H1 (cell line): ENCODE data around the gene APOL2. TPM values are rescaled to one million over a fixed set of nuclear protein-coding genes. Genes with fewer than 3 reads are reported as not detected.

Experiments used
- CTCF ChIA-PET: fragments of 300-600 bp; sonication (Branson Sonifier 250); formaldehyde crosslinking; loops from one replicate; lab custom pipeline; 2021; ENCODE audit not compliant: partially characterized antibody; lab: Charles Lee
- POLR2A ChIA-PET: fragments of 300-600 bp; sonication (Branson Sonifier 250); formaldehyde crosslinking; loops from one replicate; lab custom pipeline; 2021; ENCODE audit warnings: inconsistent platforms; ENCODE audit not compliant: partially characterized antibody; lab: Charles Lee
- DNase-seq, 2 experiments: peaks; one replicate each; pipeline versions ENCODE4 v3.0.0 to v3.0.0-alpha.2; 2010 to 2022; ENCODE audit warnings: low spot score in 2 of 2, low read depth in 1 of 2, mixed read lengths in 1 of 2
- FAIRE-seq: peaks from 2 replicates; lab custom pipeline; 2011; peaks lifted over from hg19 to GRCh38; lab: Jason Lieb, UNC
- H2AFZ ChIP-seq: 2 replicates; pipeline ENCODE4 v1.8.1; 2012; ENCODE audit warnings: low read length, inconsistent platforms
- H2AK5ac ChIP-seq: 2 replicates; pipeline ENCODE4 v1.6.1; 2013; ENCODE audit warnings: low read depth, low read length
- H2BK120ac ChIP-seq: replicated peaks from 2 replicates; pipeline ENCODE3; 2013; ENCODE audit warnings: low read depth, low read length, inconsistent platforms
- H2BK12ac ChIP-seq: 2 replicates; pipeline ENCODE4 v1.6.1; 2013; ENCODE audit warnings: low read depth, low read length
- H2BK15ac ChIP-seq: 2 replicates; pipeline ENCODE4 v1.6.1; 2013; ENCODE audit warnings: low read length
- H2BK20ac ChIP-seq: 2 replicates; pipeline ENCODE4 v1.6.1; 2013; ENCODE audit warnings: low read length
- H2BK5ac ChIP-seq: 2 replicates; pipeline ENCODE4 v1.6.1; 2013; ENCODE audit warnings: low read depth, low read length
- H3K14ac ChIP-seq: 2 replicates; pipeline ENCODE4 v1.6.1; 2013; ENCODE audit warnings: inconsistent platforms; ENCODE audit not compliant: insufficient read length
- H3K18ac ChIP-seq: 2 replicates; pipeline ENCODE4 v1.6.1; 2013; ENCODE audit warnings: low read length; ENCODE audit errors: extremely low read depth
- H3K23ac ChIP-seq: 2 replicates; pipeline ENCODE4 v1.6.1; 2013; ENCODE audit warnings: inconsistent platforms; ENCODE audit not compliant: insufficient read length
- H3K23me2 ChIP-seq: 2 replicates; pipeline ENCODE4 v1.6.1; 2013; ENCODE audit warnings: low read depth, low read length
- H3K27ac ChIP-seq: 2 replicates; pipeline ENCODE4 v1.6.1; 2011; ENCODE audit warnings: low read depth, low read length, inconsistent platforms
- H3K27me3 ChIP-seq, 4 experiments: replicated peaks in 1 of 4; 1 replicate in 1 of 4; 2 replicates in 3 of 4; pipeline versions ENCODE4 v1.6.1 to v1.8.1; 2011 to 2013; ENCODE audit warnings: low read length in 3 of 4, mild to moderate bottlenecking in 3 of 4, inconsistent platforms in 2 of 4, mixed read lengths in 2 of 4, moderate library complexity in 1 of 4; ENCODE audit not compliant: control insufficient read depth in 3 of 4, insufficient read depth in 3 of 4; ENCODE audit errors: extremely low read depth in 1 of 4
- H3K36me3 ChIP-seq, 4 experiments: 2 replicates each; pipeline versions ENCODE4 v1.6.1 to v1.8.1; 2011 to 2013; ENCODE audit warnings: mild to moderate bottlenecking in 4 of 4, low read length in 3 of 4, moderate library complexity in 2 of 4, control low read depth in 1 of 4, inconsistent platforms in 1 of 4; ENCODE audit not compliant: insufficient read depth in 4 of 4, control insufficient read depth in 2 of 4
- H3K4ac ChIP-seq: replicated peaks from 2 replicates; pipeline ENCODE3; 2013; ENCODE audit warnings: low read length, low read depth, mixed read lengths, inconsistent platforms; ENCODE audit not compliant: insufficient read length
- H3K4me1 ChIP-seq, 4 experiments: replicated peaks in 1 of 4; 1 replicate in 1 of 4; 2 replicates in 3 of 4; pipeline versions ENCODE4 v1.6.1 to v1.8.1; 2011 to 2013; ENCODE audit warnings: low read length in 3 of 4, inconsistent platforms in 2 of 4, mixed read lengths in 1 of 4; ENCODE audit not compliant: insufficient read depth in 4 of 4, control insufficient read depth in 3 of 4
- H3K4me2 ChIP-seq, 2 experiments: 2 replicates each; pipeline versions ENCODE4 v1.6.1 to v1.8.1; 2011 to 2013; ENCODE audit warnings: low read depth in 2 of 2, low read length in 2 of 2, control low read depth in 1 of 2, inconsistent platforms in 1 of 2, mild to moderate bottlenecking in 1 of 2; ENCODE audit not compliant: insufficient read depth in 1 of 2
- H3K4me3 ChIP-seq, 4 experiments: fragments of 200-600, 300-600 bp in 1 of 4; sonication (generic), shearing (Covaris generic), sonication (Bioruptor Twin) in 1 of 4; 2 replicates each; pipeline versions ENCODE4 v1.5.1 to v1.8.1; 2011 to 2016; ENCODE audit warnings: low read length in 4 of 4, low read depth in 3 of 4, control low read depth in 2 of 4, inconsistent platforms in 2 of 4, mild to moderate bottlenecking in 2 of 4, mixed read lengths in 1 of 4, moderate library complexity in 1 of 4; ENCODE audit not compliant: insufficient read depth in 2 of 4; ENCODE audit errors: extremely low read depth in 1 of 4
- H3K56ac ChIP-seq: replicated peaks from 2 replicates; pipeline ENCODE3; 2013; ENCODE audit warnings: low read depth, mild to moderate bottlenecking, mixed read lengths, low read length, inconsistent platforms; ENCODE audit not compliant: insufficient read length
- H3K79me1 ChIP-seq: 2 replicates; pipeline ENCODE4 v1.6.1; 2013; ENCODE audit warnings: low read depth, low read length, control low read depth
- H3K79me2 ChIP-seq, 2 experiments: 2 replicates each; pipeline versions ENCODE4 v1.6.1 to v1.8.1; 2012 to 2013; ENCODE audit warnings: low read length in 2 of 2, mild to moderate bottlenecking in 2 of 2, inconsistent platforms in 1 of 2; ENCODE audit not compliant: insufficient read depth in 2 of 2, control insufficient read depth in 1 of 2
- H3K9ac ChIP-seq, 4 experiments: replicated peaks in 1 of 4; 1 replicate in 1 of 4; 2 replicates in 3 of 4; pipeline versions ENCODE4 v1.6.1 to v1.8.1; 2011 to 2013; ENCODE audit warnings: low read depth in 3 of 4, low read length in 3 of 4, control low read depth in 2 of 4, mild to moderate bottlenecking in 2 of 4, moderate library complexity in 2 of 4, inconsistent platforms in 1 of 4; ENCODE audit errors: extremely low read depth in 1 of 4
- H3K9me3 ChIP-seq, 2 experiments: 2 replicates each; pipeline versions ENCODE4 v1.6.1 to v1.8.1; 2012 to 2013; ENCODE audit warnings: mild to moderate bottlenecking in 2 of 2, moderate library complexity in 2 of 2, control low read depth in 1 of 2, inconsistent platforms in 1 of 2, low read depth in 1 of 2, low read length in 1 of 2, mixed read lengths in 1 of 2; ENCODE audit not compliant: insufficient read depth in 2 of 2
- H4K20me1 ChIP-seq, 2 experiments: replicated peaks in 1 of 2; 2 replicates each; pipeline versions ENCODE3 to v1.8.1; 2011 to 2013; ENCODE audit warnings: inconsistent platforms in 2 of 2, low read length in 2 of 2, mild to moderate bottlenecking in 1 of 2; ENCODE audit not compliant: insufficient read depth in 2 of 2, control insufficient read depth in 1 of 2
- H4K5ac ChIP-seq: 2 replicates; pipeline ENCODE4 v1.6.1; 2013; ENCODE audit warnings: low read length, low read depth, mixed read lengths, inconsistent platforms; ENCODE audit not compliant: insufficient read length
- H4K8ac ChIP-seq: 2 replicates; pipeline ENCODE4 v1.8.0; 2013; ENCODE audit warnings: mild to moderate bottlenecking, moderate library complexity, low read length, inconsistent platforms; ENCODE audit not compliant: insufficient read depth; ENCODE audit errors: extremely low read depth
- H4K91ac ChIP-seq: replicated peaks from 2 replicates; pipeline ENCODE3; 2013; ENCODE audit warnings: low read length, mixed read lengths, inconsistent platforms; ENCODE audit not compliant: insufficient read length
- EP300 ChIP-seq, 2 experiments: IDR thresholded peaks; 1 replicate in 1 of 2; 2 replicates in 1 of 2; pipeline ENCODE4 v1.6.1; 2011 to 2012; ENCODE audit warnings: low read depth in 2 of 2, low read length in 2 of 2, mild to moderate bottlenecking in 2 of 2, borderline replicate concordance in 1 of 2, inconsistent platforms in 1 of 2, moderate library complexity in 1 of 2
- KDM4A ChIP-seq: IDR thresholded peaks from one replicate; pipeline ENCODE4 v1.7.1; 2012; ENCODE audit warnings: low read depth, mild to moderate bottlenecking, moderate library complexity, low read length, inconsistent platforms; ENCODE audit not compliant: severe bottlenecking
- POLR2A ChIP-seq, 2 experiments: IDR thresholded peaks; 1 replicate in 1 of 2; 2 replicates in 1 of 2; pipeline ENCODE4 v1.6.1; 2011; ENCODE audit warnings: low read depth in 2 of 2, low read length in 2 of 2, mild to moderate bottlenecking in 2 of 2; ENCODE audit errors: control extremely low read depth in 1 of 2
- RAD21 ChIP-seq, 2 experiments: IDR thresholded peaks in 1 of 2; conservative IDR thresholded peaks in 1 of 2; 2 replicates each; pipeline ENCODE4 v1.6.1; 2011; ENCODE audit warnings: low read depth in 2 of 2, low read length in 2 of 2, improper control_type of control experiment in 1 of 2, inconsistent platforms in 1 of 2, mild to moderate bottlenecking in 1 of 2, moderate library complexity in 1 of 2
- RNF2 ChIP-seq: fragments of 200-900, 300-1000 bp; sonication (generic); IDR thresholded peaks from 2 replicates; pipeline ENCODE4 v1.7.1; 2016; ENCODE audit warnings: borderline replicate concordance, low read depth, mild to moderate bottlenecking, antibody characterized with exemption, low read length; ENCODE audit not compliant: poor library complexity, severe bottlenecking; ENCODE audit errors: missing control alignments
- WGBS, 2 experiments: shearing (Covaris generic) in 1 of 2; methylation state at CpG; one replicate each; pipeline versions ENCODE4 v1.1.6 to v1.1.7; 2013 to 2015; ENCODE audit warnings: low lambda C conversion rate in 2 of 2, mixed read lengths in 2 of 2, inconsistent platforms in 1 of 2, low coverage in 1 of 2, missing lambda C conversion rate in 1 of 2; ENCODE audit not compliant: insufficient replicate concordance in 2 of 2, insufficient coverage in 1 of 2, insufficient read length in 1 of 2; ENCODE audit errors: extremely low coverage in 1 of 2, missing lambda C conversion rate in 1 of 2; 5-methylcytosine and 5-hydroxymethylcytosine counted together
- polyA plus RNA-seq, 7 experiments: library from polyadenylated mRNA; depleted of rRNA in 3 of 7; stranded (reverse) in 5 of 7; unstranded in 2 of 7; fragments of >200 nt in 5 of 7; fragments of 200-250 nt in 2 of 7; gene quantifications; 1 replicate in 5 of 7; 2 replicates in 1 of 7; 4 replicates in 1 of 7; pipeline versions ENCODE4 v1.2.1 to v1.2.3, GENCODE V29; 2011 to 2013; ENCODE audit warnings: missing spikeins in 2 of 7, mixed read lengths in 2 of 7
- total RNA-seq: library from RNA; stranded (reverse); fragmentation: NEBNext Ultra II Directional; extraction: Animal tissue kit (Norgen Biotek cat#: 25700); gene quantifications from 2 replicates; pipeline ENCODE4 v1.2.1, GENCODE V29; 2021

APOL2 gene
- total and polyA plus RNA-seq, 2 of the 8 experiments (the other 6 are each of a cell fraction or from before 2014, with no cell fraction given): 8.1 to 11.0 TPM

- ChIA-PET CTCF (interaction anchor here (0.9 to 2.8 kb wide), 11 partner anchors 10 to 259 kb away, joined by 3 to 25 read pairs (median 3); partner anchors contain the start of gene APOL2), POLR2A (interaction anchor here (0.5 to 1.5 kb wide), 3 partner anchors 10 to 136 kb away, joined by 3 to 5 read pairs (median 3); no protein-coding TSS in a partner anchor)
- no peaks in the 10 kb centered on the region for H3K79me1 ChIP-seq
- no peak overlapping the region for H4K91ac ChIP-seq
- no peak overlapping the region for H4K5ac ChIP-seq
- H3K4me1 ChIP-seq: peaks cover 0 to 3% (median 0%) of the 10 kb centered on the region in 4 experiments; a peak in 1 of 7 replicates
- no peak overlapping the region for H2AK5ac ChIP-seq
- DNase-seq: no peak
- no peak overlapping the region for H3K18ac ChIP-seq
- no peak overlapping the region for H3K27ac ChIP-seq
- H4K8ac ChIP-seq: no peak overlapping the region
- no peaks in the 10 kb centered on the region for H3K9me3 ChIP-seq
- no peak for FAIRE-seq
- no peak overlapping the region for H3K4ac ChIP-seq
- H2BK5ac ChIP-seq: no peak overlapping the region
- no peak overlapping the region for H2BK20ac ChIP-seq
- no peak overlapping the region for H3K4me3 ChIP-seq
- H2BK15ac ChIP-seq: no peak overlapping the region
- H2BK12ac ChIP-seq: no peak overlapping the region
- TF ChIP-seq RAD21 (IDR thresholded peaks at IDR 0.05 in 1 of 2, conservative IDR thresholded peaks at IDR 0.05 in 1 of 2; ENCODE audit: low read depth in 2 of 2, low read length in 2 of 2): no peak
- TF ChIP-seq POLR2A (IDR thresholded peaks at IDR 0.05; ENCODE audit: control extremely low read depth in 1 of 2, low read depth in 2 of 2, low read length in 2 of 2): no peak
- TF ChIP-seq KDM4A: no peak
- no peak for TF ChIP-seq RNF2
- TF ChIP-seq EP300 (IDR thresholded peaks at IDR 0.05; ENCODE audit: borderline replicate concordance in 1 of 2, low read depth in 2 of 2, low read length in 2 of 2): no peak
- no peak overlapping the region for H3K56ac ChIP-seq
- 87% methylated on average over 8 of the region's 9 CpGs; no CpG with 5 or more reads in 1 of the 2 experiments for WGBS, 2 experiments
- no peak overlapping the region for H2BK120ac ChIP-seq
- H3K79me2 ChIP-seq: no peaks in the 10 kb centered on the region
- no peak overlapping the region for H3K14ac ChIP-seq
- H3K23me2 ChIP-seq: no peaks in the 10 kb centered on the region
- H3K9ac ChIP-seq: no peak overlapping the region
- no peaks in the 10 kb centered on the region for H4K20me1 ChIP-seq
- H3K23ac ChIP-seq: no peak overlapping the region
- H3K4me2 ChIP-seq: no peak overlapping the region
- H3K36me3 ChIP-seq: peaks cover 0 to 3% (median 0%) of the 10 kb centered on the region in 4 experiments; a peak in 3 of 8 replicates
- H3K27me3 ChIP-seq: no peaks in the 10 kb centered on the region
- H2AFZ ChIP-seq: no peak overlapping the region
Measured at GRCh38 chr22:36227396-36227795, 11.9 kb downstream of the APOL2 start.
